Ishikawa (cell line): ENCODE results near the gene PLA2G1B.

Source experiments
- CEBPB ChIP-seq: IDR thresholded peaks from 2 replicates; pipeline ENCODE4 v1.6.1; 2012
- CREB1 ChIP-seq: IDR thresholded peaks from 2 replicates; pipeline ENCODE4 v1.6.1; 2012; ENCODE audit warnings: low read depth
- EGR1 ChIP-seq: IDR thresholded peaks from 2 replicates; pipeline ENCODE4 v1.6.1; 2012
- EP300 ChIP-seq: IDR thresholded peaks from 2 replicates; pipeline ENCODE4 v1.6.1; 2012; ENCODE audit warnings: borderline replicate concordance
- FOXM1 ChIP-seq: IDR thresholded peaks from 2 replicates; pipeline ENCODE4 v1.6.1; 2012; ENCODE audit warnings: low read depth, borderline replicate concordance
- MAX ChIP-seq: IDR thresholded peaks from 2 replicates; pipeline ENCODE4 v1.6.1; 2012
- NFIC ChIP-seq: IDR thresholded peaks from 2 replicates; pipeline ENCODE4 v1.6.1; 2012
- RAD21 ChIP-seq: IDR thresholded peaks from 2 replicates; pipeline ENCODE4 v1.6.1; 2012; ENCODE audit warnings: low read depth
- REST ChIP-seq: IDR thresholded peaks from 2 replicates; pipeline ENCODE4 v1.6.1; 2012; ENCODE audit warnings: low read depth, mild to moderate bottlenecking
- TAF1 ChIP-seq: IDR thresholded peaks from 2 replicates; pipeline ENCODE4 v1.6.1; 2012; ENCODE audit warnings: low read depth, mild to moderate bottlenecking
- TCF12 ChIP-seq: IDR thresholded peaks from 2 replicates; pipeline ENCODE4 v1.6.1; 2012; ENCODE audit warnings: low read depth
- TEAD4 ChIP-seq: IDR thresholded peaks from 2 replicates; pipeline ENCODE4 v1.6.1; 2012
- USF1 ChIP-seq: IDR thresholded peaks from 2 replicates; pipeline ENCODE4 v1.6.1; 2012
- YY1 ChIP-seq: IDR thresholded peaks from 2 replicates; pipeline ENCODE4 v1.6.1; 2012; ENCODE audit warnings: low read depth
- ZBTB7A ChIP-seq: IDR thresholded peaks from 2 replicates; pipeline ENCODE4 v1.6.1; 2012; ENCODE audit warnings: low read depth

Gene PLA2G1B

GRCh38 chr12:120357104-120357503 is 29.5 kb upstream of the PLA2G1B start:
- TF ChIP-seq EP300 (no peak), CREB1 (no peak), RAD21 (no peak), TEAD4 (no peak)

GRCh38 chr12:120356567-120357030 is 29.0 kb upstream of the PLA2G1B start:
- TF ChIP-seq FOXM1 (no peak), NFIC (no peak; the same call in 1 of the 2 replicates), CEBPB (no peak), EGR1 (peak; percentile 89), CREB1 (no peak), EP300 (no peak; the same call in 1 of the 2 replicates), RAD21 (peak; percentile 98), TCF12 (0 out of 2 replicates have a peak, but pooled peaks have one; percentile 11), YY1 (peak; percentile 41; the same call in 1 of the 2 replicates), USF1 (no peak), TAF1 (no peak), ZBTB7A (peak; percentile 77; the same call in 1 of the 2 replicates), MAX (peak; percentile 53; the same call in 1 of the 2 replicates), TEAD4 (peak; percentile 65), REST (no peak)

- TF ChIP-seq CEBPB: no peak
- TF ChIP-seq FOXM1: no peak
- no peak for TF ChIP-seq TEAD4
- TF ChIP-seq EGR1: no peak
- no peak for TF ChIP-seq ZBTB7A
- TF ChIP-seq YY1: no peak
These were observed 26.2 kb upstream of the PLA2G1B start for GRCh38 chr12:120353556-120354317.

GRCh38 chr12:120353136-120353535 is 25.6 kb upstream of the PLA2G1B start:
- no peak for TF ChIP-seq CREB1

GRCh38 chr12:120352117-120352516 is 24.5 kb upstream of the PLA2G1B start:
- TF ChIP-seq CEBPB (no peak), EP300 (no peak), USF1 (no peak), YY1 (no peak)

GRCh38 chr12:120350576-120351350 is 23.2 kb upstream of the PLA2G1B start:
- TF ChIP-seq EGR1 (no peak), RAD21 (no peak), CREB1 (no peak), TAF1 (no peak), NFIC (no peak), CEBPB (no peak), YY1 (no peak), REST (no peak)

- TF ChIP-seq CEBPB: no peak
- TF ChIP-seq REST: no peak
- TF ChIP-seq YY1: no peak
These were observed 20.2 kb upstream of the PLA2G1B start for GRCh38 chr12:120347766-120348165.
